ENCODE results near the gene SPX. TPM values are rescaled to one million over a fixed set of nuclear protein-coding genes. Genes with fewer than 3 reads are reported as not detected.

Gene SPX
- total and polyA plus RNA-seq, 2 of the 8 experiments (the other 6 are each of a cell fraction or from before 2014, with no cell fraction given): 1.2 to 1.3 TPM

- Histone ChIP-seq H3K23ac (ENCODE audit: insufficient read length) (no peak overlapping the region), H3K27me3 (replicated peaks in 1 of 4; ENCODE audit: control insufficient read depth in 3 of 4, extremely low read depth in 1 of 4, insufficient read depth in 3 of 4, low read length in 3 of 4) (no peaks in the 10 kb centered on the region), H2AFZ (ENCODE audit: low read length) (no peak overlapping the region), H3K4me2 (ENCODE audit: insufficient read depth in 1 of 2, low read depth in 2 of 2, low read length in 2 of 2) (no peak overlapping the region), H3K27ac (ENCODE audit: low read depth, low read length) (no peak overlapping the region), H3K56ac (replicated peaks; ENCODE audit: insufficient read length, low read depth, low read length) (no peak overlapping the region), H4K91ac (replicated peaks; ENCODE audit: insufficient read length, low read length) (no peak overlapping the region), H3K18ac (ENCODE audit: extremely low read depth, low read length) (no peak overlapping the region), H3K79me1 (ENCODE audit: low read depth, low read length) (no peaks in the 10 kb centered on the region), H2BK20ac (ENCODE audit: low read length) (no peak overlapping the region), H3K79me2 (ENCODE audit: control insufficient read depth in 1 of 2, insufficient read depth in 2 of 2, low read length in 2 of 2) (no peaks in the 10 kb centered on the region), H3K14ac (ENCODE audit: insufficient read length) (no peak overlapping the region), H2BK15ac (ENCODE audit: low read length) (no peak overlapping the region), H2BK12ac (ENCODE audit: low read depth, low read length) (no peak overlapping the region), H2BK120ac (replicated peaks; ENCODE audit: low read depth, low read length) (no peak overlapping the region), H2BK5ac (ENCODE audit: low read depth, low read length) (no peak overlapping the region), H3K36me3 (ENCODE audit: control insufficient read depth in 2 of 4, insufficient read depth in 4 of 4, low read length in 3 of 4) (no peaks in the 10 kb centered on the region), H4K8ac (ENCODE audit: extremely low read depth, insufficient read depth, low read length) (no peak overlapping the region), H3K9me3 (ENCODE audit: insufficient read depth in 2 of 2, low read depth in 1 of 2, low read length in 1 of 2) (no peaks in the 10 kb centered on the region), H3K4me3 (ENCODE audit: extremely low read depth in 1 of 4, insufficient read depth in 2 of 4, low read depth in 3 of 4, low read length in 4 of 4) (no peak overlapping the region), H3K9ac (replicated peaks in 1 of 4; ENCODE audit: extremely low read depth in 1 of 4, low read depth in 3 of 4, low read length in 3 of 4) (no peak overlapping the region), H4K20me1 (replicated peaks in 1 of 2; ENCODE audit: control insufficient read depth in 1 of 2, insufficient read depth in 2 of 2, low read length in 2 of 2) (no peaks in the 10 kb centered on the region), H3K23me2 (ENCODE audit: low read depth, low read length) (no peaks in the 10 kb centered on the region), H2AK5ac (ENCODE audit: low read depth, low read length) (no peak overlapping the region), H4K5ac (ENCODE audit: insufficient read length, low read depth, low read length) (no peak overlapping the region), H3K4ac (replicated peaks; ENCODE audit: insufficient read length, low read depth, low read length) (no peak overlapping the region), H3K4me1 (replicated peaks in 1 of 4; ENCODE audit: control insufficient read depth in 3 of 4, insufficient read depth in 4 of 4, low read length in 3 of 4) (no peaks in the 10 kb centered on the region)
- ChIA-PET POLR2A (ENCODE audit: partially characterized antibody) (interaction anchor here (0.6 kb wide), 2 partner anchors 81 to 427 kb away, joined by 3 to 6 read pairs; no protein-coding TSS in a partner anchor), CTCF (ENCODE audit: partially characterized antibody) (interaction anchor here (1.0 to 1.6 kb wide), 2 partner anchors 12 to 28 kb away, joined by 3 to 5 read pairs; no protein-coding TSS in a partner anchor)
- no peak for DNase-seq (ENCODE audit: low read depth in 1 of 2, low spot score in 2 of 2)
- 94% methylated on average over 4 of the region's 4 CpGs; no CpG with 5 or more reads in 1 of the 2 experiments for WGBS, 2 experiments (ENCODE audit: extremely low coverage in 1 of 2, insufficient coverage in 1 of 2, insufficient read length in 1 of 2, insufficient replicate concordance in 2 of 2, low coverage in 1 of 2, low lambda C conversion rate in 2 of 2, missing lambda C conversion rate in 1 of 2)
- TF ChIP-seq SUZ12 (IDR thresholded peaks at IDR 0.05; ENCODE audit: low read length) (no peak), SP2 (IDR thresholded peaks at IDR 0.05; ENCODE audit: low read length) (no peak), MAX (IDR thresholded peaks at IDR 0.05) (no peak), CEBPB (IDR thresholded peaks at IDR 0.05; ENCODE audit: low read depth, low read length) (no peak), POLR2AphosphoS5 (IDR thresholded peaks at IDR 0.05; ENCODE audit: low read depth, low read length) (no peak), ZNF274 (IDR thresholded peaks at IDR 0.05; ENCODE audit: borderline replicate concordance, extremely low read depth, low read length) (no peak), CHD2 (IDR thresholded peaks at IDR 0.05; ENCODE audit: low read length) (no peak), TCF12 (IDR thresholded peaks at IDR 0.05; ENCODE audit: low read depth, low read length) (no peak), SIX5 (IDR thresholded peaks at IDR 0.05; ENCODE audit: low read depth, low read length) (no peak), HDAC2 (IDR thresholded peaks at IDR 0.05; ENCODE audit: borderline replicate concordance in 1 of 2, low read depth in 2 of 2, low read length in 2 of 2) (no peak), KDM1A (IDR thresholded peaks at IDR 0.05; ENCODE audit: borderline replicate concordance, low read length) (no peak), TBP (IDR thresholded peaks at IDR 0.05; ENCODE audit: low read depth, low read length) (no peak), RNF2 (IDR thresholded peaks at IDR 0.05; ENCODE audit: borderline replicate concordance, low read depth, low read length, missing control alignments, poor library complexity, severe bottlenecking) (no peak)
- no peak for FAIRE-seq
Measured at GRCh38 chr12:21573733-21574358, 47.8 kb downstream of the SPX start.

Data from H1 (cell line).